ENCODE results near the gene MCC.
A peak's percentile ranks its signal among the peaks of the same experiment; 100 is the strongest.
"Not testable (repeated sequence)": the region's sequence is repeated elsewhere in the genome, so short reads cannot be mapped to it uniquely, and the experiment has no call there.

MCC gene

DNA sequence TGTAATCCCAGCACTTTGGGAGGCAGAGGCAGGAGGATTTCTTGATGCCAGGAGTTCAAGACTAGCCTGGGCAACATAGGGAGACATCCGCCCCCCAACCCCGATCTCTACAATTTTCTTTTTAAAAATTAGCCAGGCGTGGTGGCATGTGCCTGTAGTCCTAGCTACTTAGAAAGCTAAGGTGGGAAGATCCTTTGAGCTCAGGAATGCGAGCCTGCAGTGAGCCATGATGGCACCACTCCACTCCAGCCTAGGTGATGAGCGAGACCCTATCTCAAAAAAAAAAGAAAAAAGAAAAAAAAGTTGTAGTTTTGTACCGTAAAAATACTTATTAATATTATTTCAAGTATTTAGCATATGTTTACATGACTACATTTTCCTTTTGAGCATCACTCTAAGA, 82.7 kb downstream of the MCC start:
- DNase-seq: no peak

DNA sequence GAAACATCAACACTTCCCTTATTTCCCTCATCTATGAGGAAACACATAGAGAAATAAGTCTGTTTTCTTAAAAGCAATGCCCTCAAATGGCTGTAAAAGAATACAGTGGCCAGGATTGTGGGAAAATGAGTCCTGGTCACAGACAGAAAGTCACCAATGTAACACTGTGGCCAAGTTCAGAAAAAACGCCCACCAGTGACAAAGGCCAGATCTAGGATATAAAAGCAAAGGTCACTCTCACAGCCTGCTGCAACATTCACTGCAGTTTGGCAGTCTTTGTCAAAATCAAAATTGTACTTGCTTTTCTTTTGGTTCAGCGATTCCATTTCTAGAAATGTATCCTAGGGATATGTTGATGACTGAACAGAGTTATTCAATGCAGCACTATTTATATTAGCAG, 84.0 kb downstream of the MCC start:
- DNase-seq: no peak

DNA sequence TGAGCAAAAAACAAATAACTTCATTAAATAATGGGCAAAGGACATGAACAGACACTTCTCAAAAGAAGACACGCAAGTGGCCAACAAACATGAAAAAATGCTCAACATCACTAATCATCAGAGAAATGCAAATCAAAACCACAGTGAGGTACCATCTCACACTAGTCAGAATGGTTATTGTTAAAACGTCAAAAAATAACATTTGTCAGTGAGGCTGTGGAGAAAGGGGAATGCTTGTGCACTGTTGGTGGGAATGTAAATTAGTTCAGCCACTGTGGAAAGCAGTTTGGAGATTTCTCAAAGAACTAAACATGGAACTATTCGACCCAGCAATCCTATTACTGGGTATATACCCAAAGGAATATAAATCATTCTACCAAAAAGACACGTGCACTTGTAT, 90.3 kb downstream of the MCC start:
- DNase-seq: not testable (repeated sequence)

DNA sequence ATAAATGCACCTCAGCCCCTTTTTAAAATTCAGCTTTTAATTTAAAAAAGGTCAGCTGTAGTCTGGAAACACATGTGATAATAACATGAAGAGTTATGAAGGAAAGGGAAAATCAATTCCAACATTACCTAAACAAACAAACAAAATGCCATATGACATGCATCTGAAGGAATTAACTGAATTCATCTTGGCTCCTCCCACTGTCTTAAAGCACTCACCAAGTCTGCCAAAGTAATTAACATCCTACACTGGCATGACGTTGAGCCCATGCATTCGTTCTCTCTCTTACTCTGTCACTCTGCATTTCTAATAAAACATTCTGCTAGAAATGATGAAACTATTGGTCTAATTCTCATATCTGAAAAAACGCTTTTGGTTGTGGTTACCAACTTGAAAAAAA, 91.2 kb downstream of the MCC start:
- DNase-seq: no peak

DNA sequence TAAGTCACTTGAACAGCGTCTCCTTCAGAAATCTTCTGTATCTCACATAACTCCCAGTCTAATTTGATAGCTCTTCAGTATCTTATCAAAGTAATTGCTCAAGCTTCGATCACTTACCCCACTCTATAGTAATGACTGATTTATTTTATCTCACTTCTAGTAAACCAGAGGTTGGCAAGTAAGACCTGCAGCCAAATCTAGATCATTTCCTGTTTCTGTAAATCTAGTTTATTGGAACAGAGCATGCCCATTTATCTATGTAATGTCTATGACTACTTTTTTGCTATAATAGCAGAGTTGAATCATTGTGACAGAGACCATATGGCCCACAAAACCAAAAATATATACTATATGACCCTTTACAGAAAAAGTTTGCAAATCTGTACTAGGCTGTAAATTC, 93.6 kb downstream of the MCC start:
- DNase-seq: no peak

DNA sequence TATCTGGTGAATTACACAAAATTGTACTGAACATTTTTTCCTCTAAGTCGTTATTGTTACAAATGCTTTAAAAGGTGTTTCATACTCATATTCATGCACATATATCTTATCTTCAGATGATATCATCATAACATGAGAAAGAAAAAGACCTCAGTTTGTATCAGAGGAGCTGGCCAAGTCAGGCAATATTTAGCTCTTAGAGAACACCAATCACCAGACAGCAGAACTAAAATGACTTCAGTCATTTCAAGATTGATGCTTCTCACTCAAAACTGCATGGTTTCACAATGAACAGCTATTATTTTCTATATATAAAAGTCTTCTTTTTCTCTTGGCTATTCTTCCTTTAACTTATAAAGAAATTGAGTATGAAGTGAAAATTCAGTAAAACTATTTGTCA, 98.0 kb downstream of the MCC start:
- no peak for DNase-seq

DNA sequence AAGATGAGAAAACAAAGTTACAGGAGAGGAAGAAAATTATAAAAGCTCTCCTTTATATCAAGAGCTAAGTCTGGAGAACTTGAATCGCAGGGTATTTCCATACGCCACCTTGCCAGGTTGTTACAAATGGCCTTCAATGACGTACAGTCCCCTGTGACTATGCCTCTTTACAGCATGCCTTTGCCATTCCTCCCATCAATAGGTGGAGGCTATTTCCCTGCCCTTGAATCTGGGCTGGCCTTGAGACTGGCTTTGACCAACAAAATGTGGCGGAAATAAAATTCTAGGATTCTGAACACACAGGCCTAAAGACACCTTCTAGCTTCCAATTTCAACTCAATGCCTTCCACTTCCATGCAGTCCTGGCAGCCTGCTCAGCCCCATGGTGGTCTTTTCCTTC, 99.1 kb downstream of the MCC start:
- no peak for DNase-seq

DNA sequence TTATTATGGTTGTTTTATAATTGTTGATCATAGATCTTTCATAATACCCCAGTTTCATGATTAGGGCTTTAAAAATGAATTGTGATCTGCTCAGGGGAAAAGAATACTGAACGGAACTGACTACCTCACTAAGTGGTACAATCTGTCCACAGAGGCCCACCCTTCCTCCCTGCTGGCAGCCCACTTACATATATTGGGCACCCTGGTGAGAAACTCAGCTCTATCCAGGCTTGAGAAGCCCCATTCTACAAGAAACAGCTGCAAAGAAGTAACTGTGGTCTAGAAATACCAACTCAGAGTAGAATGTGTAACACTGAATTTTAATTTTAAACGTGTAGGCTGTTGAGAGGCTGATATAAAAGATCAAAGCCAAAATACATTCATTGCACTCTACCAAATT, 100.4 kb downstream of the MCC start:
- no peak for DNase-seq

DNA sequence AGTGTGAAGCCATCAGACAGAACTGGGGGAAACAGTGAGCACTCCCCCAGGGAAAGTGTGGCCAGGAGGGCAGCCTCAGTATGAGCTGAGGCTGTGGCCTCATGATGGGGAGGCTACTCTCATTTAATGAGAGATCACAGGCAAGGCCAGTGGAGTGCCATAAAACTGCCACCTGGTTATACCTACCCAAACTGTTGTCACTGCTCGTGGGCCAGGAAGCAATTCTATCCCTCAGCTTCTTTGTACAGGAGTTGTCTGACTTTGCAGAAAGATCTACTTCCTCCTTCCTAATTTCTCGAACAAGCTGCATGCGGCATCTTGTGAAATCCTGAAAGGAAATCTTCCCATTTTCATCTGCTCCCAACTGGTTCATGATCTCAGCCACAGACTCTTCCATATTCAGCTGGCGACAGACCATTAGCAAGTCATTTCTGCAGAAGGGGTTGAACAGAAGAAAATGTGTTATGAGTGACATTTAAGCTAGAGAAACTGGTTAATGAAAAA, 103.4 kb downstream of the MCC start:
- DNase-seq: no peak

DNA sequence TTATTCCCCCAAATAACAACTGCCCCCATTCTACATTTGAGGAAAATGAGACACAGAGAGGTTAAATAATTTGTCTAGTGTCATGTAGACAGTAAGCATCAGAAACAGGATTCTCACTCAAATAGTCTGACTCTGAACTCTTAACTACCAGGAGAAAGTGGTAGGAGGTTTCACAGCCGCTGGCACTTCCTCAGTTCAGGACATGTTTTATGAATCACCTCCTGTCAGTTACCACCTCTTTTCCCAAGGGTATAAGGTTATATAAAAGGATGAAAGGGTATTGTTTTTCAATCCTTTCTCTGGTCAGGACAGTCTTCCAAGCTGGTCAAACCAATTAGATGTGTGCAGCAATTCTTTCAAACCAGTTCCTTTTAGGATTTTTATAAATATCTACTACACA, 105.5 kb downstream of the MCC start:
- no peak for DNase-seq

DNA sequence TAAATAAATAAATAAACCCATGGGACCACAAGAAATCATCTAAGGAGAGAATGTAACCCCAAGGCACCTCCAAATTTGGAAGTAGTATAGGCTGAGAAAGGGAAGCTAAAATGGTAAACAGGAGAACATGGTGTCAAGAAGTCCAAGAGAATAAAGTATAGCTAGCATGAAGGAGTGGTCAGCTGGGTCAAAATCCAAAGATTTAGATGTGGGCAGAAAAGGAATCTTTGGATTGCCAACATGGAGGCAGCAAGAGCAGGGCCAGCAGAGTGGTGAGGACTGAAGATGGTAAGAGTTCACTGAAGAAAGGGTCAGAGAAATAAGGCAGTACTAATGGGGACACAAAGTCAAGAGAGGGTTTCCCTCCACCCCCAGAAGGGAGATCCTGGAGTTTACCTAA, 106.5 kb downstream of the MCC start:
- DNase-seq: no peak

DNA sequence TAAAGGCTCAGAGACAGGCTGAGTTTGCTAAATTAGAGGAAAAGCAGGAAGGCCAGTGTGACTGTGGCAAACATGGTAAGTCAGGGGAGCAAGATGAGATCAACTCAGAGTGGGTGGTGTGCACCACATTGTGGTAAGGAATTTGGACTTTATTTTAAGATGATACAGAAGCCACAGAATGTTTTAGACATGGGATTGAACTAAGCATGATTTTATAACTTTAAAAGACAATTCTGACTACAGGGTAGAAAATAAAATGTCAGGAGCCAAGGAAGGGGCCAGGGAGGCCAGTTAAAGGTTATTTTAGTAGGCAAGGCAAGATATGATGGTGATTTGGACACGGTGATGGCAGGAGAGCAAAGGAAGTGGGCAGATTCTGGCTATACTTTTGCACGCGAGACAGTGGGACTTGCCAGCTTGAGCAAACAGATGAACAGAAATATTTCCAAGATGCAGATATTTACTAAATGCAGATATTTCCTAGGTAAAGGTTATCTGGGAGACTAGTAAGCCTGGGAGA, 107.4 kb downstream of the MCC start:
- DNase-seq: no peak

DNA sequence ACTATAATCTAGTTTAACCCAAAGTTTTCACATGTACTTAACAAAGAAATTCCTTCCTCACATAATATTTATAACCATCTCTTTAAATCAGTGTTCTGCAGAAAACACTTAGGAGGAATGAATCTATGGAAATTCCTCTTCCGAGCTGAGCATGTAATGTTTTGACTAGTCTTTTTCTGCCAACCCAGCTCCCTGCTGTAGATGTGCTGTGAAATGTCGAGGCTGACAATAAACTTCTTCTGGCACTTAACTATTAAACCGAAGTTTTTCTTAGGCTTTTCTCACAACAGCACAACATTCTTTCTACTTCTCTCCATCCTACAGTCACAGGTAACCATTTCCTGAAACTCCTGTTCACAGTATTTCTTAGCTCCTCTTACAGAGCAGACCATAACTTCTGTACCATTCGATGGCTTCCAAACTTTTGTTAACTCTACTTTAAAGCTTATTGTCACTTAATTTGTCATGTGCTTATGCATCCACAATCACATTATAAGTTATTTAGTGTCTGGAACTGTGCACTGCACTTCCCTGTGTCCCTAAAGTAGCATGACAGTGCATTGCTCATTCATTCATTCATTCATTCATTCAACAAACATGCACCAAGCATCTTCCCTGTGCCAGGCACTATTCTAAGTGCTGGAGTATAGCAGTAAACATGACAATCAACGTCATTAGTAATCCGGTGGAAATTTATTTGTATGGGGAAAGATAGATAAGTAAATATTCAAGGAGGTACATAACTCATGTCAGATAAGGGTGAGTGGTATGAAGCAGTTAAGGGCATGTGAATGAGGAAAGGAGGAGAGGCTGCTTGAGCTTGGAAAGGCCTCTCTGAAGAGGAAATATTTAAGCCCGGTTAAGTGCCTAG, 108.1 kb downstream of the MCC start:
- DNase-seq: no peak

DNA sequence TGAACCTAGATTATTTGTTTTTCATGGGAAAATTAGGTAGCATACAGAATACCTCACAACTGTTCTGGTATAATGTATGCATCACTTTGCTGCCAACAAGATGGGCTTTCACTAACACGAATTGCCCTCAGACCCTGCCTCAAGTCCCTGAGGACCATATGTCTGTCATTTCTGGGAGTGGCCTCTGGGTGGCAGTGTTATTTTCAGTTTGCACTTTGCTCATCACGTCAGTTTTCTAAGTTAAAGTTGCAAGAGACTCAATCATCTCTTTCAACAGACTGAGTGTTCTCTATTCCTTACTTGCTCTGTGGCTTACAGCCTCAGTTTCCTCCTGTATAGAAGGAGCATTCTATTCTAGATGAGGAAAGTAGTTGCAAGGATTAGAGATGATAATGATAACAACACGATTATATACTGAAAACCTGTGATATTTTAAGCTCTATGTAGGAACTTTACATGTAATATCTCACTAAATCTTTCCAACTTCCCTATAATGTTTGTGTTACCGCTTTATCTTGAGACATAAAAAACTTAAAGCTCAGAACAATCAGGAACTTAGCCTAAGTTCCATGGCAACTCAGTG, 109.2 kb downstream of the MCC start:
- DNase-seq: peak; percentile 56

DNA sequence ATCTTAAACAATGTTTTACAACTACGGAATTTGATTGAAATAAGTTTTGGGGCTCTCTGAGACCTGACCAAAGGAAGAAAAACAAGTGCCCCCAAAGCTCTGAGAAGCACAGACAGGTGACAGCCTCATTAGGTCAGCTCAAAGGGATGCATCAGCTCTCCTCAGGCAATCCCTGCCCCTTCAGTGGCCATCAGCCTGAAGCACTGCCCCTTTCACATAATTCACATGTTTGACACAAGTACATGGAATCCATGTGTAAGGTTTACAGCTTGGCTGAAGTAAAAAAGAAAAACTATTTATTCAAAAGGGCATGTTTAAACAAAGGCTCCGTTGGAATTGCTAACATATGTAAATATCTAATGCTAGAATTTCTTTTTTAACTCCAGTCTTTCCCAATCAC, 109.7 kb downstream of the MCC start:
- no peak for DNase-seq

DNA sequence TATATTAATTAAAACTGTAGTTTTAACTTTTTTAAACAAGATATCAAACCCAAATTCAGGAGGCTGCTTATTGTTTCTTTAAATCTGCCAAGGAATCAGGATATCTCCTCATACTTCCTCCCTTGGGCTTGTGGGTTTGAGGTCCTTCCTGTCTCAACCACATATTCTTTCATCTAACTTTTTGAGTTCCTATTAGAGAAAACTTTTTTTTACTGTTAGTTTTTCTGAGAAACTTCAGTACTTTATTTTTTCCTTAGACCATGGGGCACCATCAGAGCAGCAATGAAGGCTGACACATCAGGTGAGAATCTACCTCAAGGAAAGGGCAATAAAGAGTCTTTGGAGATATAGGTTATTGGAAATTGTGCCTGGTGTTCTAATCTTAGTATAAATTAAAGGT, 110.2 kb downstream of the MCC start:
- DNase-seq: peak; percentile 54

DNA sequence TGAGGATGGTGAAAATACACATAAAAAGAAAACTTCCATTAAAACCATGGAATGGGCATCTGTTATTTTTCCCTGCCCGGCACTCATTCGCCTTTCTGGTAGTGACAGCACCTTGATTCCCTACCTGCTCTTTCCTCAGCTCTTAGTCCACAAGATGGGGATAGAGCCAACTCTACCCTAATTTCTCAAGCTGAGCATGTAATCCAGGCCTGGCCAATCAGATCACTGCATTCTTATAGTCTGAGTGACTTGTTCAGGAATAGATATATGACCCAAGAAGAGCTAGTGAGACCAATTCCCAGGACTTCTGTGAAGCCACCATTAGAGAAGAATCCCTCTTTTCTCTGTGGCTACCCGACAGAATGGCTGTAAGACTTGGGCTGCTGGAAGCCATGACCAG, 111.6 kb downstream of the MCC start:
- DNase-seq: no peak

DNA sequence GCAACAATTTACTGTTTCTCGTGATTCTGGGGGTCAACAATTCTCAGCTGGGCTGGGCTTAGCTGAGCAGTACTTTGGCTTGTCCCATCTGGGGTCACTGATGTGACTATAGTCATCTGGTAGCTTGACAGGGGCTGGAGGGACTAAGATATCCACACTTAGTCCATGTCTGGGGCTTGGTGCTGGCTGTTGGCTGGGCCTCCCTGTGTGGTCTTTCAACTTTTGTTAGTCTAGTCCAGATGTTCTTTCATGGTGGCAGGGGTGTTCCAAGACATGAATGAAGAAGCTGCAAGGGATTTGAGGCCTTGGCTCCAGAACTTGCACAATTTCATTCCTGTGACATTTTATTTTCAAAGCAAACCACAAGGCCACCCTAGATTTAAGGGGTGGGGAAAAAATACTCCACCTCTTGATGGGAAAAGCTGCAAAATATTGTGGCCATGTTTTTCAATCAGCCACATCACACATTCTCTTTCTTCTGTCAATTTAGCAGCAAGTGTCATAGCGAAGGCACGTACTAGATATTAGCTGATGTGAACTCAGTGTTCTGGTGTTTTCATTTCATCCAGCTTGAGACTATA, 112.7 kb downstream of the MCC start:
- no peak for DNase-seq

DNA sequence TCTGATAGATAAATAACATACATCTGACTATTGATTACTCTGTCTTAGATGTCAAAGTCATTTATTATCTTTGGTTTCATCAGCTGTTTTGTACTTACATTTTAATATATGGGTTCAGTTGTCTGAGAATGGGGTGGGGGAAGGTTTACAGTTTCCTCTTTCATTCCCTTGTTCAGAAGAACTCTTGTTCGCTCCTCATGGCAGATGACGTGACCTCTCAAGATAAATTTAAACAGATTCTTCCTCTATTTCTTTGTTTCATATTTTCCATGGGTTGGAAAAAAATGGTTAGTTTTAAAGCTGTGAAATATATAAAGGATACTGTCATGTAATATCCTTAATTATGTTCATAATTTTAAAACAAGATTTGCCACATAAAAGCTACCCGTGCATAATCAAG, 114.8 kb downstream of the MCC start:
- no peak for DNase-seq

DNA sequence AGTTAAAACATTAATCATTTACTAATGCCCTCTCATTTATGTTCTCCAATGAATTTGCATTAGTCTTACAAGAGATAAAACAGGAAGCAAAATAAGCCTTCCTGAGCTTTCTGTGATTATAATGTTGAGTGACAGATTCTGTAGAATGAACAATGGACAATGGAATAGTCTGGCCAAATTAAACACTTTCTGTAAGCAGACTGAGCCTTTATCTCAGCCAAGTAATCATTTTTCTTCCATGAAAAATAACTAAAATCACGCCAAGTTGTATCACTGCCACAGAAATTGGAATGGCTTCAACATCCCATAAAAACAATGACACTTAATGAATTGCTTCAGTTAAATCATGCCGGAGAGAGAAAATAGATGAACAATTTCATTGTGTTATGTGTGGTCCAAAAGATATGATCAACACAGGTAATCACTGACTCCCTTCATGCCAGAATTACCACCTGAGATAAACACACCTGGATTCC, 116.5 kb downstream of the MCC start:
- no peak for DNase-seq

DNA sequence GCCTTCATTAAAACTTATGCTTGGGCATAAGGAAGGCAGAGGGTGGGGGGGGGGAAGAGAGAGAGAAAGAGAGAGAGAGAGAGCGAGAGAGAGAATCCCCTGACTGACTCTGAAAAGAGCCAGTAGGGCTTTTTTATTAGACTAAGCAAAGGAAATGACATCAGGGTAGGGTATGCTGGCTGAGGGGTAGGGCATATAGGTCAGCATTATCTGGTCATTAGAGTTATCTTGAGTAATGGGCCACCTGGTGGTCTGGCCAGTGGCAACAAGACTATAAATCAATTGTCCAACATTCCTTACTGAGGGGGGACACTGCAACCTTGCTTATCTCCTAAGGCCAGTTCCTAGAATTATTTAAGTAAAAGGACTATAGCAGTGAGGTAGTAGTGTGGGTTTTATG, 120.7 kb downstream of the MCC start:
- DNase-seq: no peak

DNA sequence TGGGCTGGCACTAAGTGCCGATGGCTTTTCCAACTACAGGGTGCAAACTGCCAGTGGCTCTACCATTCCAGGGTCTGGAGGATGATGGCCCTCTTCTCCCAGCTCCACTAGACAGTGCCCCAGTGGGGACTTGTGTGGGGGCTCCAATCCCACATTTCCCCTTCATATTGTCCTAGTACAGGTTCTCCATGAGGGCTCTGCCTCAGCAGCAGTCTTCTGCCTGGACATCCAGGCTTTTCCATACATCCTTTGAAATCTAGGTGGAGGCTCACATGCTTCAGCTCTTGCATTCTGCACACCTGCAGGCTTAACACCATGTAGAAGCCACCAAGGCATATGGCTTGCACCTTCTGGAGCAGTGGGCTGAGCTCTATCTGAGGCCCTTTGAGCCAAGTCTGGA, 123.8 kb downstream of the MCC start:
- DNase-seq: no peak

DNA sequence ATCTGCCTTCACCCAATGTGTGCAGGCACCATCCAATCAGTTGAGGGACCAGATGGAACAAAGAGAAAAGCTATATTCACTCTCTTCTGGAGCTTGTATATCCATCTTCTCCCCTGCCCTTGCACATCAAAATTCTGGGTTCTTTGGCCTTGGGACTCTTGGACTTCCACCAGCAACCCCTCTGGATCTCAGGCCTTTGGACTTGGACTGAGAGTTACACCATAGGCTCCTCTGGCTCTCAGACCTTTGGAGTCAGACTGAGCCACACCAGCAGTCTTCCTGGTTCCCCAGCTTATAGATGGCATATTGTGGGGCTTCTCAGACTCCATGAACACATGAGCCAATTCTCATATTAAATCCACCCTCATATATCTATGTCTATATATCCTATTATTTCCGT, 126.6 kb downstream of the MCC start:
- DNase-seq: no peak

DNA sequence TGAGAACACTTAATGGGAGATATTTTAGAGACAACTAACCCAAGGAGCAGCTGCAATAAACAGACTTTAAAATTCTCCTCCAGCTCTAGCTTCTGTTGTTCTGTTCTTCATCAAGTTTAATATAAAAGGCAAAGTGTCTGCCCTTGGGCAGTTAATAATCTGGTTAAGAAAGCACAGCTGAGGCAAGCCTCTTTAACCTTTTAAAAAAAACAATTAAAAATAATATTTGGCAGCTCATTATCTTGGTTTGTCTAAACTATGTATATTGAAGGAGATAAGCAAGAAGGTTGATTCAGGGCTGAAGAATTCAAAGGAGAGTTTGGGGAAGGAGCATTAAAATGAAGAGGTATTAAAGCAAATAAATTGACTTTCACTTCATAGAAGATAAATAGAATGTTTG, 128.8 kb downstream of the MCC start:
- DNase-seq: no peak

Data from CD4-positive, alpha-beta T cell treated with Interleukin-17A for 1 hour (primary cell).